OCI-LY7 (cell line): ENCODE results near the gene GJD2. TPM values are rescaled to one million over a fixed set of nuclear protein-coding genes. Genes with fewer than 3 reads are reported as not detected.

Experiments
- BruUV-seq: library from RNA; stranded (reverse); fragments of 400-500 nt; replicated peaks from 2 replicates; lab custom pipeline; 2021; lab: Mats Ljungman, UMichigan
- CTCF ChIA-PET: fragments of 300-600 bp; sonication (Branson Sonifier 250); formaldehyde crosslinking; loops from one replicate; lab custom pipeline; 2022; ENCODE audit warnings: antibody characterized with exemption; ENCODE audit not compliant: unreplicated experiment; lab: Charles Lee
- POLR2A ChIA-PET: fragments of 300-600 bp; sonication (Branson Sonifier 250); formaldehyde crosslinking; loops from one replicate; lab custom pipeline; 2022; ENCODE audit warnings: antibody characterized with exemption; lab: Charles Lee
- DNase-seq: peaks from one replicate; pipeline ENCODE4 v3.0.0-alpha.2; 2015; ENCODE audit warnings: low spot score
- H2AFZ ChIP-seq: fragments of 200-600 bp; sonication (generic), shearing (Covaris generic); 2 replicates; pipeline ENCODE4 v1.6.1; 2014; ENCODE audit warnings: mild to moderate bottlenecking, antibody characterized with exemption, low read length, moderate library complexity
- H3K27ac ChIP-seq: fragments of 200-600 bp; sonication (generic); 2 replicates; pipeline ENCODE4 v1.5.1; 2014; ENCODE audit warnings: mixed run types, low read depth, mild to moderate bottlenecking, moderate library complexity, low read length, inconsistent platforms; ENCODE audit not compliant: poor library complexity, severe bottlenecking
- H3K36me3 ChIP-seq: fragments of 200-600 bp; sonication (generic); 2 replicates; pipeline ENCODE4 v1.6.1; 2014; ENCODE audit warnings: mild to moderate bottlenecking, antibody characterized with exemption, low read length, moderate library complexity, mixed read lengths; ENCODE audit not compliant: insufficient read depth
- H3K4me1 ChIP-seq: fragments of 200-600 bp; sonication (generic); 2 replicates; pipeline ENCODE4 v1.5.1; 2014; ENCODE audit warnings: mild to moderate bottlenecking, low read length; ENCODE audit not compliant: insufficient read depth, poor library complexity, severe bottlenecking
- H3K4me2 ChIP-seq: fragments of 200-600 bp; sonication (generic); 2 replicates; pipeline ENCODE4 v1.6.1; 2014; ENCODE audit warnings: mild to moderate bottlenecking, low read length
- H3K4me3 ChIP-seq: fragments of 200-600 bp; sonication (generic); 2 replicates; pipeline ENCODE4 v1.5.1; 2014; ENCODE audit warnings: mild to moderate bottlenecking, low read depth, low read length; ENCODE audit not compliant: poor library complexity, severe bottlenecking
- H3K79me2 ChIP-seq: fragments of 200-600 bp; sonication (generic); 2 replicates; pipeline ENCODE4 v1.6.1; 2016; ENCODE audit warnings: low read depth, mild to moderate bottlenecking, low read length, moderate library complexity, mixed read lengths; ENCODE audit not compliant: insufficient read depth
- H3K9me2 ChIP-seq: fragments of 200-600 bp; sonication (generic); 2 replicates; pipeline ENCODE4 v1.6.1; 2016; ENCODE audit warnings: mild to moderate bottlenecking, low read length, mixed read lengths; ENCODE audit not compliant: insufficient read depth
- H3K9me3 ChIP-seq: fragments of 200-600 bp; sonication (generic); 2 replicates; pipeline ENCODE4 v1.6.1; 2014; ENCODE audit warnings: mild to moderate bottlenecking, mixed run types, low read length, mixed read lengths
- H4K20me1 ChIP-seq: fragments of 200-600 bp; sonication (generic); 2 replicates; pipeline ENCODE4 v1.6.1; 2014; ENCODE audit warnings: mild to moderate bottlenecking, antibody characterized with exemption, low read length, moderate library complexity, mixed read lengths; ENCODE audit not compliant: insufficient read depth
- EZH2phosphoT487 ChIP-seq: fragments of 200-600 bp; sonication (generic); IDR thresholded peaks from 2 replicates; pipeline ENCODE4 v1.6.1; 2018; ENCODE audit warnings: low read depth, borderline replicate concordance, mild to moderate bottlenecking, mixed run types, antibody characterized with exemption, low read length, moderate library complexity, mixed read lengths
- intact Hi-C: fragments of 100-400 bp; cut with micrococcal nuclease; formaldehyde crosslinking; loops from one replicate; pipeline ENCODE4 v1.10.0; 2022; ENCODE audit not compliant: unreplicated experiment
- total RNA-seq, 2 experiments: library from RNA; depleted of rRNA in 1 of 2; stranded (reverse); fragments of >200 nt in 1 of 2; shearing (Covaris generic) in 1 of 2; gene quantifications; 2 replicates each; pipeline ENCODE4 v1.2.3, GENCODE V29; 2014 to 2022
- TF ChIP-seq, protein P1 (sequence below): fragments of 200-600 bp; sonication (generic); conservative IDR thresholded peaks from 2 replicates; pipeline ENCODE4 v1.5.1; 2014; ENCODE audit warnings: mild to moderate bottlenecking, antibody characterized with exemption, low read length, moderate library complexity, mixed read lengths

The GJD2 gene
- total RNA-seq, 2 experiments from 2014 or later = not detected

DNA sequence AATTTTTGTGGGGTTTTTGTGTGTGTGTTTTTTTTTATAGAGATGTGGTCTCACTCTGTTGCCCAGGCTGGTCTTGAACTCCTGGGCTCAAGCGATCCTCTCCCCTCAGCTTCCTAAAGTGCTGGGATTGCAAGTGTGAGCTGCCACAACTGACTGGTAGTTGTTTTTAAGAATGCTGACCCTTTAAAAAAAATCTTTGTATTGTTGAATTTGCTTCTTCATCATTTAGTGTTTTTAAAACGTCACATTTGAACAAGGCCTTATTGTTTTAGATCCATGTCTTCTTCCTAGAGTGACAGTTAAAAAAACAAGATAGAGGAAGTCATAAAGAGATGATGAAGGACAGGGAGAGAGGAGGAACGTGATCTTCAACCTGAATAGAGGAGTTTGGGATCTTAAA lies 24.1 kb downstream of the GJD2 start:
- BruUV-seq = no TSS peak
- DNase-seq = no peak
- H3K36me3 ChIP-seq = no peaks in the 10 kb centered on the region
- H4K20me1 ChIP-seq = no peaks in the 10 kb centered on the region
- H3K4me3 ChIP-seq = no peak overlapping the region
- H3K4me1 ChIP-seq = no peaks in the 10 kb centered on the region
- H3K79me2 ChIP-seq = no peaks in the 10 kb centered on the region
- intact Hi-C loops = no loop called here
- TF ChIP-seq EZH2phosphoT487 = no peak
- TF ChIP-seq, protein P1, sequence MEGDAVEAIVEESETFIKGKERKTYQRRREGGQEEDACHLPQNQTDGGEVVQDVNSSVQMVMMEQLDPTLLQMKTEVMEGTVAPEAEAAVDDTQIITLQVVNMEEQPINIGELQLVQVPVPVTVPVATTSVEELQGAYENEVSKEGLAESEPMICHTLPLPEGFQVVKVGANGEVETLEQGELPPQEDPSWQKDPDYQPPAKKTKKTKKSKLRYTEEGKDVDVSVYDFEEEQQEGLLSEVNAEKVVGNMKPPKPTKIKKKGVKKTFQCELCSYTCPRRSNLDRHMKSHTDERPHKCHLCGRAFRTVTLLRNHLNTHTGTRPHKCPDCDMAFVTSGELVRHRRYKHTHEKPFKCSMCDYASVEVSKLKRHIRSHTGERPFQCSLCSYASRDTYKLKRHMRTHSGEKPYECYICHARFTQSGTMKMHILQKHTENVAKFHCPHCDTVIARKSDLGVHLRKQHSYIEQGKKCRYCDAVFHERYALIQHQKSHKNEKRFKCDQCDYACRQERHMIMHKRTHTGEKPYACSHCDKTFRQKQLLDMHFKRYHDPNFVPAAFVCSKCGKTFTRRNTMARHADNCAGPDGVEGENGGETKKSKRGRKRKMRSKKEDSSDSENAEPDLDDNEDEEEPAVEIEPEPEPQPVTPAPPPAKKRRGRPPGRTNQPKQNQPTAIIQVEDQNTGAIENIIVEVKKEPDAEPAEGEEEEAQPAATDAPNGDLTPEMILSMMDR = no peak
- no peak overlapping the region for H3K27ac ChIP-seq
- CTCF ChIA-PET = no interaction called here
- no peaks in the 10 kb centered on the region for H3K9me3 ChIP-seq
- POLR2A ChIA-PET = no interaction called here
- no peaks in the 10 kb centered on the region for H3K9me2 ChIP-seq
- no peak overlapping the region for H2AFZ ChIP-seq
- H3K4me2 ChIP-seq = no peak overlapping the region

DNA sequence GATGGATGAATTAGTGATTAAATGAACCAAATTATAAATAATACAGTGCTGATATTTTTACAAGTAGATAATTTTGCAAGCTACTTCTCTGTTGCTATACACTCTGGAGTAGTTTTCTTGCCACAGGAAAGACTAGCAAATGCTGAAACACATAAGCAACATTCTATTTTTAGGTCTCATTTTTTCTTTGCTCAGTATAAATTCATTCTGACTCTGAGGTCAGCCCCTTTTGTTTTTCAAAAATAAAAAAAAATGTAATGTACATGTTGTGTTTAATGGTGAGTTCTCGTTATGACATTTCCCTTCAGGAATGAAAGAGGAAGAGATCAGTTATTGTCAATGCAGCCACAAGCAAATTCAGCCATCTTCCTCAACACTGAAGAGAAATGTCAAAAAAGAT lies 24.9 kb downstream of the GJD2 start:
- Histone ChIP-seq H3K9me2 (no peaks in the 10 kb centered on the region), H4K20me1 (no peaks in the 10 kb centered on the region), H3K4me3 (no peak overlapping the region), H3K4me2 (no peak overlapping the region), H3K36me3 (no peaks in the 10 kb centered on the region), H2AFZ (no peak overlapping the region), H3K27ac (no peak overlapping the region), H3K4me1 (no peaks in the 10 kb centered on the region), H3K9me3 (no peaks in the 10 kb centered on the region), H3K79me2 (no peaks in the 10 kb centered on the region)
- intact Hi-C loops = no loop called here
- BruUV-seq = no TSS peak
- POLR2A ChIA-PET = no interaction called here
- CTCF ChIA-PET = no interaction called here
- TF ChIP-seq, protein P1 = no peak
- no peak for TF ChIP-seq EZH2phosphoT487
- DNase-seq = no peak

DNA sequence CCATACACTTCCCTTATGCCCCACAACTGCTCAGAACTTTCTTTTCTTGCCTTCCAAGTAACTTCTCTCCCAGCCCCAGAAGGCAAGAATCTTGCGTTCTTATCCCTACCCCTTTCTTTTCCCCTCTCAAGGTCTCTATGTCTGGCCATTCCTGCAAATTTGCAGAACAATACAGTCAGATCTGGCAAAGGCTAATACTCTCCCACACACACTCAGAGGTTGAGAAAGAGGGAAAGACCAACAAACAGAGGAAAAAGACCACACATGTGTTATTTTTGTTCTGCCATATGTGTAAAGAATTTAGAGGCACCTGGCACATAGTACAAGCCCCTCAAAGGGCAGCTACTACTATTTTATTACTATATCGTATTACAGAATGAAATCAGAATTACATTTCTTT lies 25.7 kb downstream of the GJD2 start:
- no peaks in the 10 kb centered on the region for H3K9me2 ChIP-seq
- no peak overlapping the region for H2AFZ ChIP-seq
- TF ChIP-seq EZH2phosphoT487 = no peak
- TF ChIP-seq, protein P1 = no peak
- H3K4me3 ChIP-seq = no peak overlapping the region
- H3K4me2 ChIP-seq = no peak overlapping the region
- H3K9me3 ChIP-seq = no peaks in the 10 kb centered on the region
- DNase-seq = no peak
- ChIA-PET POLR2A (interaction anchor here (0.7 kb wide), 1 partner anchor 57 kb away, joined by 3 read pairs; no protein-coding TSS in a partner anchor), CTCF (no interaction called here)
- H3K36me3 ChIP-seq = no peaks in the 10 kb centered on the region
- H4K20me1 ChIP-seq = no peaks in the 10 kb centered on the region
- H3K79me2 ChIP-seq = no peaks in the 10 kb centered on the region
- H3K4me1 ChIP-seq = no peaks in the 10 kb centered on the region
- intact Hi-C loops = no loop called here
- no TSS peak for BruUV-seq
- no peak overlapping the region for H3K27ac ChIP-seq
